C4-2B (cell line): ENCODE results near the gene TFEB.

ENCODE experiments used
- CTCF ChIP-seq: fragments of 450-650 bp; conservative IDR thresholded peaks from 2 replicates; pipeline ENCODE4 v1.5.1; 2017; ENCODE audit warnings: mild to moderate bottlenecking
- ZFX ChIP-seq: fragments of 450-650 bp; IDR thresholded peaks from 2 replicates; pipeline ENCODE4 v1.6.1; 2017

- TF ChIP-seq CTCF (no peak), ZFX (no peak)
Observed at GRCh38 chr6:41675992-41676391, 59.4 kb downstream of the TFEB start.
